ENCODE measurements around the gene CXCL12.

Gene CXCL12

DNA sequence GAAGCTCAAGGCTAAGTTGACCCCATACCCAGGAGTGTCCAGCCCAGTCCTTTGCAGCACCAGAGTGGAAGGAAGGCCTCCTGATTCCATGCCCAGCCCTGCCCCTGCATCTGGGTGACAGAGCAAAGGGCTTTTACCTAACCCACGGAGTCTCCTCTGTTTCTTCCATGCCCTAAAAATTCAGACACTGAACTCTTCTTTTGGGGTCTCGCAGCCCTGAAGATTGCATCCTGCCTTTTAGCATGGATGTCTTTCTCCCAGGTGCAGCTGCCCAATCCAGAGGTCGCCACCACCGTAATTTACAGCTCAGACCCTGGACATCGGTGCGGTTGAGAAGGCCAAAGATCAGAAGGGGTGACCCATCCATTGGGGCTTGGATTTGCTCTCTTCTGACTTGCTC is 50.8 kb downstream of the CXCL12 start:
- no peak for DNase-seq (ENCODE audit: low read depth)

DNA sequence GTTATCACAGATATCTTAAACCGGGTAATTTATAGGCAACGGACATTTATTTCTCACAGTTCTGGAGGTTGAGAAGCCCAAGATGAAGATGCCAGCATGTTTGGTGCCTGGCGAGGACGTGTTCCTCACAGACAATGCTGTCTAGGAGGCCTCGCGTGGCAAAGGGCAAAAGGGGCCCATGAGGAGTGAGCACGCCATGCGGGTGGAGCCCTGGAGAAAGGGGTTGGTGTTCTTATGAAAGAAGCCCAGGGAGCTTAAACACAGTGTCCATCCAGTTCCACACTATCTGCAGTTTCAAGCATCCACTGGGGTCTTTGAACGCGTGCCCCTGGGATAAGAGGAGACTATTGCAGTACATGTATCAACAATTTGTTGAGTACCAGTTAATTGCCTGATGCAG is 51.4 kb downstream of the CXCL12 start:
- no peak for DNase-seq (ENCODE audit: low read depth)

DNA sequence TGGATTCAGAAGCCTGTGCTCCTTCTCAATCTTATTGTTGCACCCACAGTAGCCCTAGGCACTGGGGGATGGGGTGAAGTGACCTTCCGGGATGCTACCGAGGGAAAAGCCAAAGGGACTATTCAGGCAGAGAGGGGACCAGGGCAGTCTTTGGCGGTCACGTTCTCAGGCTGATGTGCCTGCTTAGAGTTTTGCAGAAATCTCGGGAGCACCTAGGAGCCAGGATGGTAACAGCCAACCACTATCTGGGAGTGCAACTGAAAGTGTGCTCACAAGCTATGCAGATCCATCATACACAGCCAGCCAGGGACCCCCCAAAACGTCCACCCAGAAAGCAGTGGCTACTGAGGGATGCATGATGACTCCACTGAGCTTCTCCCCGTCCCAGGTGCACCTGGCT is 52.4 kb downstream of the CXCL12 start:
- DNase-seq (ENCODE audit: low read depth): no peak

DNA sequence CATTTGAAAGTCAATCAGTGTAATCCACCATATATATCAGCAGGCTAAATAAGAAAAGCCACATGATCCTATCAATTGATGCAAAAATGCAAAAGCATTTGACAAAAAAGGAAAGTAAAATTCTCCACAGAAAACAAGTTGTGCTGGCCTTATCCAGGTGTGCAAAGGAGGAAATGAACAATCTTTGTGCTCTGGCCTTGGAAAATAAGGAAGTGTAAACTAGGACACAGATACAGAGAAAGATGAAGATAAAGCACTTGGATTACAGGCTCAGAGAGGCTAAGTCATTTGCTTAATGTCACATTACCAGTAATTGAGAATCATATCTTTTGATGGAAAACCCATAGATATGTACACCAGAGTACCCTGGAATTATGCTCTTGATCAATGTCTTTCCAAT is 54.5 kb downstream of the CXCL12 start:
- no peak for DNase-seq (ENCODE audit: low read depth)

DNA sequence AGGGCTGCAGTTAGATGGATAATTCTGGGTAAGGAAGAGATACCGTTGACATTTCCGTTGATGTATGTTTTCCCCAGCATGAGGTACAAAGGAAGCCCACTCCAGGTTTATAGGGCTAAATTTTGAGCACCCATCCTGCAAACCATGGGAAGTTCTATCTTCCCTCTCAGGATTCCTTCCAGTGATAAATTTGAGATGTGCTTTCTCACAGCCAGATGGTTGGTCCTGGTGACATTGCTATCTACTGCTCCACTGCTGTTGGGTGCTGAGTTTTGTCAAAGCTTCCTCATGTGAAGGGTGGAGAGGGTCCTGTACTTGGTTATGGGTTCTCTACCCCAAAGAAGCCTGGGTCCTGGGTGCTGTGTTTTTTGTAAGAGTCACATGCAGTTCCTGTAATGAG is 57.4 kb downstream of the CXCL12 start:
- no peak for DNase-seq (ENCODE audit: low read depth)
